Measurements from ENCODE around the gene HK3.

The HK3 gene, protein sequence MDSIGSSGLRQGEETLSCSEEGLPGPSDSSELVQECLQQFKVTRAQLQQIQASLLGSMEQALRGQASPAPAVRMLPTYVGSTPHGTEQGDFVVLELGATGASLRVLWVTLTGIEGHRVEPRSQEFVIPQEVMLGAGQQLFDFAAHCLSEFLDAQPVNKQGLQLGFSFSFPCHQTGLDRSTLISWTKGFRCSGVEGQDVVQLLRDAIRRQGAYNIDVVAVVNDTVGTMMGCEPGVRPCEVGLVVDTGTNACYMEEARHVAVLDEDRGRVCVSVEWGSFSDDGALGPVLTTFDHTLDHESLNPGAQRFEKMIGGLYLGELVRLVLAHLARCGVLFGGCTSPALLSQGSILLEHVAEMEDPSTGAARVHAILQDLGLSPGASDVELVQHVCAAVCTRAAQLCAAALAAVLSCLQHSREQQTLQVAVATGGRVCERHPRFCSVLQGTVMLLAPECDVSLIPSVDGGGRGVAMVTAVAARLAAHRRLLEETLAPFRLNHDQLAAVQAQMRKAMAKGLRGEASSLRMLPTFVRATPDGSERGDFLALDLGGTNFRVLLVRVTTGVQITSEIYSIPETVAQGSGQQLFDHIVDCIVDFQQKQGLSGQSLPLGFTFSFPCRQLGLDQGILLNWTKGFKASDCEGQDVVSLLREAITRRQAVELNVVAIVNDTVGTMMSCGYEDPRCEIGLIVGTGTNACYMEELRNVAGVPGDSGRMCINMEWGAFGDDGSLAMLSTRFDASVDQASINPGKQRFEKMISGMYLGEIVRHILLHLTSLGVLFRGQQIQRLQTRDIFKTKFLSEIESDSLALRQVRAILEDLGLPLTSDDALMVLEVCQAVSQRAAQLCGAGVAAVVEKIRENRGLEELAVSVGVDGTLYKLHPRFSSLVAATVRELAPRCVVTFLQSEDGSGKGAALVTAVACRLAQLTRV

GRCh38 chr5:176899296-176899891, at the start of gene HK3:
Gene HK3, minus strand, starts transcription at chr5:176899346. Its CDS starts 3,187 bp downstream, at chr5:176896159.
- TF ChIP-seq CTCF (IDR thresholded peaks at IDR 0.05; ENCODE audit: low read depth, low read length): no peak
- no peaks in the 10 kb centered on the region for H3K27me3 ChIP-seq (ENCODE audit: insufficient read depth, low read depth, severe bottlenecking)
- no peak within 1 kb of the TSS for H3K27ac ChIP-seq
- no peak within 1 kb of the TSS for H3K4me3 ChIP-seq (ENCODE audit: low read depth, low read length)
- H3K36me3 ChIP-seq: peaks cover under 1% of the 10 kb centered on the region
- DNase-seq: no peak
- H3K9me3 ChIP-seq (ENCODE audit: severe bottlenecking): no peaks in the 10 kb centered on the region

GRCh38 chr5:176948458-176948857, 49.3 kb upstream of the HK3 start:
- TF ChIP-seq CTCF (IDR thresholded peaks at IDR 0.05; ENCODE audit: low read depth, low read length): no peak
- Histone ChIP-seq H3K27me3 (ENCODE audit: insufficient read depth, low read depth, severe bottlenecking) (no peaks in the 10 kb centered on the region), H3K4me3 (ENCODE audit: low read depth, low read length) (no peak overlapping the region), H3K36me3 (peaks cover 11% of the 10 kb centered on the region), H3K27ac (no peak overlapping the region), H3K9me3 (ENCODE audit: severe bottlenecking) (no peaks in the 10 kb centered on the region)
- no peak for DNase-seq

DNA sequence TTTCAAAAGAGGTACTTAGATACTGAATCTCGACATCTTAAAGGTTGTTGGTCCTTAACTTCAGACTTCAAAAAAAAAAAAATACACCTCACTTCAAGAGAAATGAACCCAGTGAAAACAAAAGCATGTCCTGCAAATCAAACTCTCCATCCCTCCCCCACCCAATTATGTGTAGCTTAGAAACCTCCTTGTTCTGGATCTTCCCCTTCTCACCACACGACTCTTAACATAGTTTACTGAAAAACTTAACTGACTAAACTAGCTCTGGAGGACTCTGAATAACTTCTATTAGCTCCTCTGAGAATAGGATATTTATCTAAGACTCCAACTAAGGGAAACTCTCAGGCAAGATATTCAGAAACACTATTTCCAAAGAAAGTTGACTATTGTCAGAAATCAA, 48.7 kb upstream of the HK3 start:
- H3K4me3 ChIP-seq (ENCODE audit: low read depth, low read length): no peak overlapping the region
- no peaks in the 10 kb centered on the region for H3K9me3 ChIP-seq (ENCODE audit: severe bottlenecking)
- H3K27ac ChIP-seq: no peak overlapping the region
- H3K27me3 ChIP-seq (ENCODE audit: insufficient read depth, low read depth, severe bottlenecking): no peaks in the 10 kb centered on the region
- peaks cover 13% of the 10 kb centered on the region for H3K36me3 ChIP-seq
- DNase-seq: no peak
- TF ChIP-seq CTCF (IDR thresholded peaks at IDR 0.05; ENCODE audit: low read depth, low read length): no peak

DNA sequence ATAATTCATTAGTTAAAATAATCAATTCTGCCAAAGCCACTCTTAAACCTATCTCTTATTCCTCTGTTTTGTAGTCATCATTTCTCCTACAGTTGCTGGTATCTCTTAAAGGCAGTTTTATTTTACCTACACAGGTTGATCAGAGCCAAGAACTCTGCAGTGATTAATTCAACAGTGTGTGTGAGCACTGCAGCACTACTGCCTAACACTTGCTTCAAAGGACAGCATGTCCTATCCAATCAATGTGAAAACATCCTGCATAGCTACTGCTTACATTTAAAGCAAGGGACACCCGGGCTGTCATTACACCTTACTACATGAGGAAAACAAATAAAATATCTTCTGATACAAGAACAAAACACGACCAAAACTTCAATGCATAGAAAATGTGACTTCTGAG, 45.1 kb upstream of the HK3 start:
- no peaks in the 10 kb centered on the region for H3K27me3 ChIP-seq (ENCODE audit: insufficient read depth, low read depth, severe bottlenecking)
- no peaks in the 10 kb centered on the region for H3K9me3 ChIP-seq (ENCODE audit: severe bottlenecking)
- no peak for TF ChIP-seq CTCF (IDR thresholded peaks at IDR 0.05; ENCODE audit: low read depth, low read length)
- peak; percentile 8 for DNase-seq
- H3K36me3 ChIP-seq: peaks cover 12% of the 10 kb centered on the region
- no peak overlapping the region for H3K4me3 ChIP-seq (ENCODE audit: low read depth, low read length)
- H3K27ac ChIP-seq: peak overlapping the region; percentile 49

- no peaks in the 10 kb centered on the region for H3K9me3 ChIP-seq (ENCODE audit: severe bottlenecking)
- H3K36me3 ChIP-seq: peaks cover 11% of the 10 kb centered on the region
- H3K27ac ChIP-seq: peak overlapping the region; percentile 49
- H3K4me3 ChIP-seq (ENCODE audit: low read depth, low read length): no peak overlapping the region
- no peak for TF ChIP-seq CTCF (IDR thresholded peaks at IDR 0.05; ENCODE audit: low read depth, low read length)
- no peak for DNase-seq
- H3K27me3 ChIP-seq (ENCODE audit: insufficient read depth, low read depth, severe bottlenecking): no peaks in the 10 kb centered on the region
Measured at GRCh38 chr5:176943816-176944215, 44.7 kb upstream of the HK3 start.

All from WERI-Rb-1 (cell line).